Left ventricle myocardium superior (tissue), 1 donor: ENCODE data around the gene MOB3B. TPM values are rescaled to one million over a fixed set of nuclear protein-coding genes. Genes with fewer than 3 reads are reported as not detected.

Experiments
- ATAC-seq: fragments of 200-7000 bp; cut with Tn5 transposase; one replicate; pipeline ENCODE4 v1.9.1; 2020; ENCODE audit warnings: mild to moderate bottlenecking, moderate library complexity
- DNase-seq: peaks from one replicate; pipeline ENCODE4 v3.0.0-alpha.2; 2020
- intact Hi-C: fragments of 100-400 bp; cut with micrococcal nuclease; formaldehyde crosslinking; loops from one replicate; pipeline ENCODE4 v1.11.0; 2022
- total RNA-seq: library from RNA; stranded (reverse); fragmentation: NEBNext Ultra II Directional; extraction: Animal tissue kit (Norgen Biotek cat#: 25700); gene quantifications from one replicate; pipeline ENCODE4 v1.2.1, GENCODE V29; 2021
- donor health status: DM: no; HTN: yes; CAD: no; lungs with severe emphysema.

The MOB3B gene
- total RNA-seq, 1 donor from 2014 or later = 1.7 TPM

GRCh38 chr9:27340961-27341511 lies 188.6 kb downstream of the MOB3B start:
- intact Hi-C loops = no loop called here
- ATAC-seq (peak; percentile 38), DNase-seq (no peak)

DNA sequence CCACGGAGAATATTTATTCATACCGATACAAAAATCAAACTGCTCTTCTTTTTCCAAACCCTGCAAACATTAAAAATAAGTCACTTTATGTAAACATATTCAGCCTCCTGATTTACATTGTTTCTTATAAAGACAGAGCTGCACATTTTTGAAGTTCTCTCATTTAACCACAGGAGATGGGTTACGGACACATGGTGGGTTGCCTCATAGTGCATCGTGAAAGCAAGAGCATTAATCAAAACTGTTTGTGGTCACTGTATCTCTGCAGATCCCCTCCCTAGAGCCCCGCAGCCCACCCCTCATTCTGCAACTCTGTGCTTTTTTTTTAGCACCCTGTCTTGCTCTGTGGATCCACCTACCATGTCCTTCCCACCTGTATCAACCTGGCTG lies 189.3 kb downstream of the MOB3B start:
- DNase-seq (no peak), ATAC-seq (no peak)
- intact Hi-C loops = no loop called here

- intact Hi-C loops = no loop called here
- ATAC-seq = peak; percentile 29
- DNase-seq = no peak
Measured at GRCh38 chr9:27339661-27340284, 189.8 kb downstream of the MOB3B start.

GRCh38 chr9:27338527-27338903 lies 191.1 kb downstream of the MOB3B start:
- peak; percentile 12 for ATAC-seq
- intact Hi-C loops = no loop called here

GRCh38 chr9:27337833-27338526 lies 191.6 kb downstream of the MOB3B start:
- ATAC-seq (peak; percentile 20), DNase-seq (no peak)
- intact Hi-C loops = no loop called here

More at GRCh38 chr9:27338527-27338903, 191.1 kb downstream of the MOB3B start:
- DNase-seq = no peak

GRCh38 chr9:27337236-27337635 lies 192.4 kb downstream of the MOB3B start:
- intact Hi-C loops = no loop called here
- ATAC-seq = no peak
- no peak for DNase-seq

- DNase-seq (no peak), ATAC-seq (no peak)
Measured at GRCh38 chr9:27336829-27337228, 192.8 kb downstream of the MOB3B start.

GRCh38 chr9:27336126-27336525 lies 193.5 kb downstream of the MOB3B start:
- intact Hi-C loops = no loop called here

More at GRCh38 chr9:27336829-27337228, 192.8 kb downstream of the MOB3B start:
- intact Hi-C loops = no loop called here

GRCh38 chr9:27335075-27335474 lies 194.5 kb downstream of the MOB3B start:
- DNase-seq = no peak
- ATAC-seq = no peak
- intact Hi-C loops = no loop called here

More at GRCh38 chr9:27336126-27336525, 193.5 kb downstream of the MOB3B start:
- DNase-seq (no peak), ATAC-seq (no peak)

DNA sequence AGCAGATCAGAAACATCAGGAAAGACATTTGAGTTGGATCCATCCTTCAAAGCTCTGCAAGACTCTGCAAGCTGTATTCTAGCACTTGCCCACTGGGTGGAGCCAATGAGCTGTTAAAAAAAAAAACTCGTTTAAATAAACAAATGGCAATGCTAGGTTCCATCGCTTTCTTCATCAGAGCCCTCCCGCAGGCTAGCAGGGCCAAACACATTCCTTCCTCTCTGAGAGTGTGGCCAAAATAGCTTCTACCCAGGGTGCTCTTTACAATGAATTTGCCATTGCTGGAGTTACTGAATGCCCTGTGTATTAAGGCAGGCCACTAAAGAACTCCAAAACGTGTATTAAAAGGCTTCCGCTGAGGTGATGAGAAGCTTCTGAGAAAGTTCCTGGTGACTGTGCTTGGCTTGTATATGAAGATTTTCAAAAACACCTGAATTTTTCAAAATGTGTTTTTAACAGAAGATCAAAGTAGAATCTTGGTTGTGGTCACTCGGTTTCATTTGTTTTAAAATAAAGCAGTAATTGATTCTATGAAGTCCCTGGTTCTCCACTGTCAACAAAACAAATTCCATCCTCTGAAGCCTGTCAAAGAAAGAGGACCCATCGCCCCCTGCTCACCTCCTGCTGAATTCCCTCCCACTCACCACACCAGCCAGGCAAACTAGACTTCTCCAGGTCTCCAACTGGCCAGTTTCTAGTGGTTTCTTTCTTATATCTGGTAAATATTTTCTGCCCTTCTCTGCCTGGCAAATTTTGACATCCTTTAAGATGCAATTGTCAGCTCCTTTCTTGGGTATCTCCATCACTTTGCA lies 196.2 kb downstream of the MOB3B start:
- DNase-seq = peak; percentile 59
- peak; percentile 97 for ATAC-seq
- intact Hi-C loops = loop anchor here (5.0 kb wide), 2 partner anchors 199 to 214 kb away; no protein-coding TSS in a partner anchor

- DNase-seq (no peak), ATAC-seq (no peak)
- intact Hi-C loops = loop anchor here (5.0 kb wide), 2 partner anchors 201 to 216 kb away; no protein-coding TSS in a partner anchor
Measured at GRCh38 chr9:27331393-27331792, 198.2 kb downstream of the MOB3B start.

DNA sequence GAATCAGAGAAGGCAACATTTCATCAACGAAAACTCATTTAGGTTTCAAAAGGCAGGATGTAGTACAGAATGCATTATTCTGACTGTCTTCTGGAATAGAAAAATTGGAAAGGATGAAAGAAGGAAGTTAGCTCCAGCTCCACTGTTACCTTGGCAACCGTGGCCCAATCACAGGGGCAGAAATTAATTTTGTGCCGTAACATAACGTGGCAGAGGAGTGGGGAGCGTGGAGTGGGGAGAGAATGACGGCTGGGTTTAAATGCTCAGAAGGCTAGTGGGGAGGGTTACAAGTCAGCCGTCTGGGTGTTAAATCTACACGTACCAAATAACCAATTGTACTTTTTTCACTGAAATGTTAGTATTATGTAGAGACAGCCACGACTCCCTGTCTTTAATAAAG lies 200.3 kb downstream of the MOB3B start:
- ATAC-seq (no peak), DNase-seq (no peak)
- intact Hi-C loops = no loop called here

DNA sequence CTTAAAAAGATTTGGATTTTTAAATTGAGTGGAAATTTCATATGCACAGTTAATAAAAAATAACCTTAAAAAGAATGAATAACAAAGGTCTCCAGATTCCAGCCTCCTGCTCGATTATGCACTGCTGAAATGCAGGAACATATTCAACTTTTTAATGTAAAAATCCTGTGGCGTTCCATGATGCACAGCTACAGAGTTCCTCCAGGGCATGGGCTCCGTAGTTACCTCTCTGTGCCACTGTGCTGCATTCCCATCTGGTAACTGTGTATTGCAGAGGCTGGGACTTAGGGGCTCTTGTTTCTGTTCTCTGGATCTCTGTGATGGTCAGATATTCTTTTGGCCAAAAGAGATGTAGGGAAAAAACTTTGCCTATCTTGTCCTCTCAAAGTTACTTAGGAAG lies 201.1 kb downstream of the MOB3B start:
- ATAC-seq (no peak), DNase-seq (no peak)
- intact Hi-C loops = no loop called here

DNA sequence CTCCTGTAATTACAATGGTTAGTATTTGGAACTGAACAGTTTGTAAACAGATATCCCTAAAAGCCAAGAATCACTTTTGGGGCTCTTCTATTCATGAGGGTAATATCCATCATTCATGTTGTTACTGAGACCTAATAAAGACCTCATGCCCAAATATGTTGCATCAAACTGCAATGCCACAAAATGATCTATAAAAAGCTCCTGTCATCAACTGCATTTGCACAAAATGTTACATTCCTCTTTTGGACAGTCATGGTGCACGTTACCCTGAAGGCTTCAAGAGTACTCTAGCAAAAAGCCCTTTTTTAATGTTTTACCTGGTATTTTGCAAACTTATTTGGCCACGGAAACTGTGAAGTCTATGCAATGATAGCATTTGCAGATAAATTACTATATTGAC lies 218.4 kb downstream of the MOB3B start:
- peak; percentile 32 for ATAC-seq
- no peak for DNase-seq
- intact Hi-C loops = no loop called here

DNA sequence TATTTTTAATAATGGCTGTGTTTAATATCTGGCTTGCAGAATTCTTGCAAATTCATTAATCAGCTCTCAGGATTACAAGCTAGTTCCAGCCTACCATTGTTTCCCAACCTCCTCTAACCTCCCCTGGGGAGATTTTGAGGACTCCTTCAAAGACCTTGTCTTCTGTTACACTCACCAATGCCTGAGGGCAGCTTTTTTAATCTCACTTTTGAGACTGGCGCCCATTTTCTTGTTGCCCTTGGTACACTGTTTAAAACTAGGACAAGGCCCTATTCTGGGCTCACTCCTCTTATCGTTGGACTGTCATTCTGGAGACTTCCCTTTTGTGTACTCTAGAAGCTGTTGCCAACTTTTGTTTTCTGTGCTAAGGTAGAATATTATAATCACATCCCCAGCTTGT lies 219.0 kb downstream of the MOB3B start:
- intact Hi-C loops = no loop called here
- ATAC-seq = peak; percentile 74
- DNase-seq = no peak

DNA sequence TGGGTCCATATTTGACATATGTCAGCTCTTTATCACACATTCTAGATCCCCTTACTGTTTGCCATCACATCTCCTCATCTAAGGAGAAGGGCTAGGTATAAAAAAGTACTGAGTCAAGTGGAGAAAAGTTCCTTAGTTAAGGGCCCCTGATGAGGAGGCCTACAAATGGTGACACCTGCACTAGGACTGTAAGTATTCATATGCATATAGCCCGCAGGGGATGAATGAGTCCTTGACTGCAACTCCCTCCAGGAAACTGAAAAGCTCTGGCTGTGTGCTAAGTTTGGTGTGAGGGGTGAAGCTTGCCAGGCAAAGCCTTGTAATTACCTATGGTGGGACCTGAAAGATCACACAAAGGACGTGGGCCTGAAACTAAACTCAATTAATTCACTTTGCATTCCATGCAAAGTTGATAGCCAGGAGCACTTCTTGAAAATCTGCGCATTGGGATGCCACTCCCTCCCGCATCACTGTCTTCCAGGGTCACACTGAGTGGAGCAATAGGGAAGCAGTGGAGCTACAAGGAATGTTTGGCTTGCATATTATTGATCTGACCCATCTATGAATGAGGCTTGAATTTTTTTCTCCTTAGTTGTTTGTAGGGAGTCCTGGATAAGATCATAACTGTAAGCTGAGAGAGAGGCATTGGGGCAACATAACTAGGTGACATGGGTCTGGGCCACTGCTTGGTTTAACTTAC lies 220.8 kb downstream of the MOB3B start:
- ATAC-seq (no peak), DNase-seq (no peak)
- intact Hi-C loops = no loop called here

GRCh38 chr9:27304521-27304920 lies 225.1 kb downstream of the MOB3B start:
- intact Hi-C loops = no loop called here
- ATAC-seq = no peak
- DNase-seq = no peak

- ATAC-seq (no peak), DNase-seq (no peak)
Measured at GRCh38 chr9:27303219-27303618, 226.4 kb downstream of the MOB3B start.

GRCh38 chr9:27297050-27297449 lies 232.6 kb downstream of the MOB3B start, which contains the start of gene EQTN:
Gene EQTN (minus strand): TSS chr9:27297150. CDS start chr9:27297055, 95 bp downstream.
- no peak for ATAC-seq
- no peak for DNase-seq
- intact Hi-C loops = no loop called here

More at GRCh38 chr9:27303219-27303618, 226.4 kb downstream of the MOB3B start:
- intact Hi-C loops = no loop called here
